Measurements from ENCODE around the gene PPEF1.
"Not testable (repeated sequence)": the region's sequence is repeated elsewhere in the genome, so short reads cannot be mapped to it uniquely, and the experiment has no call there.

The PPEF1 gene

GRCh38 chrX:18701621-18702361, 5.7 kb upstream of the PPEF1 start:
- no peak for DNase-seq (ENCODE audit: low read depth)

- peak; percentile 42 for DNase-seq (ENCODE audit: low read depth)
Observed at GRCh38 chrX:18702362-18703195, 4.9 kb upstream of the PPEF1 start.

GRCh38 chrX:18709833-18710232, 2.4 kb downstream of the PPEF1 start:
- peak; percentile 1 for DNase-seq (ENCODE audit: low read depth)

DNA sequence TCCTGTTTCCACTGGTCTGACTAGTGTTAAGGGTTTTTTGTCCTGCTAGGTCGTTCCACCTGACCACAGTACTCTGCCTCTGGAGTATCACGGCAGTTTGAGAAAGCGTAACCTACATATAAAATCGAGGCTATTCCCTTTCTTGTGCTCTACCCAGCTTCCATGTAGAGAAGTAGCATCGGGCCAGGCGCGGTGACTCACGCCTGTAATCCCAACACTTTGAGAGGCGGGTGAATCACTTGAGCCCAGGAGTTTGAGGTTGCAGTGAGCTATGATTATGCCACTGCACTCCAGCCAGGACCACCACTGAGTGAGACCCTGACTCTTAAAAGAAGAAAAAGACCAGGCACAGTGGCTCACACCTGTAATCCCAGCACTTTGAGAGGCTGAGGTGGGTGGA, 7.5 kb downstream of the PPEF1 start:
- DNase-seq (ENCODE audit: low read depth): no peak

DNA sequence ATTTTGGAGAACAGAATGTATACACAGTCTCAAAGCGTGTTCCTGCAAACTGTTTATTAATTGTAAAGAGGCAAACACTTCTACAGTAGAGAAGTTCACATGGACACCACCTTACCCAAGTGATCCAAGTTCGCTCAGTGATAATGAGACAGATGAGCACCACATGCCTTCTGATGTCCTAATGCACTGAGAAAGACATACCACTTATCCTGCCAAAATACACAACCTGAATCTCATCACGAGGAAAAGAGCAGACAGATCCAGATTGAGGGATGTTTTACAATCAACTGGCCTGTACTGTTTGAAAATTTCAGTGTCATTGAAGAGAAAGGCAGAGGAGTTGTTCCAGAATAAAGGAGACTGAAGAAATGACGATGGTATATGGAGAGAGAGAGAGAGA, 12.4 kb downstream of the PPEF1 start:
- no peak for DNase-seq (ENCODE audit: low read depth)

DNA sequence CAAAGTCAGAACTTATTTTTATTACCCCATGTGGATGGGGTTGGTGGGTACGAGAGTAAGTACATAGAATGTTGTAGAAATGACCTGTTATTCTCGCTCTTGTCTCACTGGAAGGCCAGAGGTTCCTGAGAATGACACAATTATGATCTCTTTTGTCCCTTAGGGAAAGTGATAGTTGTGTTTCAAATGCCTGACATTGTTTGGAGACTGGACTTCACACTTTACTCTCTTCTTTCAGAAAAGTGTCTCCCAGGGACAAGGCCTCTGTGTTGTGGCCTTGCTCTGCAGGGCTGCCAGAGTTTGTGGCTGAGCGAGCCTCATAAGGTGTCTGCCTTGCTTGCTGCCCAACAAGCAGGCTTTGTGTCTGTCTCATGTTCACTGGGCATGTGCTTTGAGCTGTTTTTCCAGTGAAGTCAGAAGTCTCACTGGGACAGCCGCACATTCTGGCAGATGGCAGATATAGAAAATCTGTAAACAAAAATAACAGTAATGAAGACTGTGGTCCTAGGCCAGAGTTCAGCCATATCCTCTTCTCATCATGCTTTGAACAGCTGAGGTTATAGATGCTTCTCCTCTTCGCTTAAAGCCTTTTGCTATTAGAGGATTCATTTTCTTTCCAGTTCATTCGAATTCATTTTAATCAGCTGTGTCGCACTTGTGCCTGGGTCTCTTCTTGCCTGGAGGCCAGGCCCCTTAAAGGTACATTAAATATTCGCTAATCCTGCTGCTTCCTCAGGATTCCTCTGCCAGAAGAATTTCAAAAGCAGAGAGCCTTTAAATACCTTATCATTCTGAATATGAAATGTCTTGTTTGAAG, 14.4 kb downstream of the PPEF1 start:
- DNase-seq (ENCODE audit: low read depth): no peak

DNA sequence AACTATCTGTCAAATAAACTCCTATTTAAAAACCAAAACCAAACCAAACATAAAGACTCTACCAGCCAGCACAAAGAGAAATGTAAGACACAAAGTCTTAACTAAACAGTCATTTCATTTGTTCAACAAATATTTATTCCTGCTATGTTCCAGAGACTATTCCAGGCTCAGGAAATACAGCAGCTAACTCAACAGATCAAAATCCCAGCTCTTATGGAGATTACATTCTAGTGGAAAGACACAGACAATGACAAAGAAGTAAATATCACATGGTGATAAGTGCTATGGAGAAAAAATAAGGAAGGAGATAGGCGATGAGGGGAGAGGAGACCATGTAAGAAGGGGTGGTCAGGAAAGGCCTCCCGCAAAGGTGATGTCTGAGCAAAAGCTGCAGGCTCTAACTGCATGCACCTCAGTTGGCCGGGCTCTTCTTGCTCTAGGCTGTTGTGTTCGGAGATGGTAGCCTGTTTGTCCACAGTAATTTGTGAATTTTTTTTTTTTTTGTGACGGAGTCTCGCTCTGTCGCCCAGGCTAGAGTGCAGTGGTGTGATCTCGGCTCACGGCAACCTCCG, 15.1 kb downstream of the PPEF1 start:
- DNase-seq (ENCODE audit: low read depth): no peak

- no peak for DNase-seq (ENCODE audit: low read depth)
Observed at GRCh38 chrX:18725310-18725943, 18.0 kb downstream of the PPEF1 start.

GRCh38 chrX:18733287-18733686, 25.8 kb downstream of the PPEF1 start:
- DNase-seq (ENCODE audit: low read depth): no peak

DNA sequence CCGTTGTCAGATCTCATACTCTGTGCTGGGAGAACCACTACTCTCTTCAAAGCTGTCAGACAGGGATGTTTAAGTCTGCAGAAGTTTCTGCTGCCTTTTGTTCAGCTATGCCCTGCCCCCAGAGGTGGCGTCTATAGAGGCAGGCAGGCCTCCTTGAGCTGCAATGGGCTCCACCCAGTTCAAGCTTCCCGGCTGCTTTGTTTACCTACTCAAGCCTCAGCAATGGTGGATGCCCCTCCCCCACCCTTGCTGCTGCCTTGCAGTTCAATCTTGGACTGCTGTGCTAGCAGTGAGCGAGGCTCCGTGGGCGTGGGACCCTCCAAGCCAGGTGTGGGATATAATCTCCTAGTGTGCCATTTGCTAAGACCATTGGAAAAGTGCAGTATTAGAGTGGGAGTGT, 32.2 kb downstream of the PPEF1 start:
- DNase-seq (ENCODE audit: low read depth): not testable (repeated sequence)

- no peak for DNase-seq (ENCODE audit: low read depth)
Observed at GRCh38 chrX:18748499-18748898, 41.1 kb downstream of the PPEF1 start.

- DNase-seq (ENCODE audit: low read depth): no peak
Observed at GRCh38 chrX:18753631-18754030, 46.2 kb downstream of the PPEF1 start.

DNA sequence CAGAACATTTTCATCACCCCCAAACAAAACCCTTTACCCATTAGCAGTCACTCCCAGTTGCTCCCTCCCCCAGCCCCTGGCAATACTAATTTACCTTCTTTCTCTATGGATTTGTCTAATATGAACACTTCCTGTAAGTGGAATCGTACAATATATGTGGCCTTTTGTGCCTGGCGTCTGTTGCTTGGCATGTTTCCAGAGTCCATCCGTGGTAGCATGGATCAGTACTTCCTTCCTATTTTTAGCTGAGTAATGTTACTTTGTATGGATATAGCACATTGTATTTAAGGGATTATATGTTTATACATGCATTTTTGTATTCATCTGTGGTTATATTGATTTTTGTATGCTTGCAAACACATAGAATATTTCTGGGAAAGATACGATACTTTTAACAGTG, 48.2 kb downstream of the PPEF1 start:
- DNase-seq (ENCODE audit: low read depth): no peak

- DNase-seq (ENCODE audit: low read depth): no peak
Observed at GRCh38 chrX:18757956-18758932, 50.8 kb downstream of the PPEF1 start.

DNA sequence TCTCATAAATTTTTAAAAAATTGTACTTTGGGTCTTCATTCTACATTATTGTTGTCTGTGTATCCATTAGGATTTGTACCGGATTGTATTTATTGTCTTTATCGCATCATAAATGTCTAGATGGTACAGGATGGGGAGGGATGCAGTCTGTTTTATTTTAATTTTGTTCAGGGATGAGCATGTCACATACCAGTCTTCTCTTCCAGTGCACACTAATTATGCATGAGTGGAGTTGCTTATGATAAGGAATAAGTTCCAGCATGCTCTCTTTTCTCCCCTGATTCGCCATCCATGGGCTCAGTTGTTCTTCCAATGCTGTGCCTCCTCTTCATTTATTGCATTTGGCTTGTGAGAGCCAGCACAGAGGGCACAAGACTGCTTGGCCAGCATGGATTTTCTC, 54.3 kb downstream of the PPEF1 start:
- no peak for DNase-seq (ENCODE audit: low read depth)

DNA sequence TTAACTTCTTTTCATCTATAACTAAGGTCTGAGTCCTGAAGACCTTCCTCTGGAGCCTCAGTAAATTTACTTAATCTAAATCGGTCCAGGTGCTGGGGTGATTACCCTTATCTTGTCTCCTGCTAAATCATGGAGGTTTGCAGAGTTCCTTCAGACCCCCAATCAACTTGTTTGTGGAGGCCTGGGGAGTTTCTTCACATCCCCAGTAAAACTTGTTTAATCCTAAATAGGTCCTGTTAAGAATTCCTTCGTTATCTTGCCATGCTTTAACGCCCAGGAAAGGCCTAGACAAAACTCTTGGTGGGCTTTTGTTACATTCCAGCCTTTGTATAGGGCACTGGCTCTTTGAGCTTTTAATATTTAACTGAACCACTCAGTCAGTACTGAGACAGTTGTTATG, 55.7 kb downstream of the PPEF1 start:
- DNase-seq (ENCODE audit: low read depth): not testable (repeated sequence)

DNA sequence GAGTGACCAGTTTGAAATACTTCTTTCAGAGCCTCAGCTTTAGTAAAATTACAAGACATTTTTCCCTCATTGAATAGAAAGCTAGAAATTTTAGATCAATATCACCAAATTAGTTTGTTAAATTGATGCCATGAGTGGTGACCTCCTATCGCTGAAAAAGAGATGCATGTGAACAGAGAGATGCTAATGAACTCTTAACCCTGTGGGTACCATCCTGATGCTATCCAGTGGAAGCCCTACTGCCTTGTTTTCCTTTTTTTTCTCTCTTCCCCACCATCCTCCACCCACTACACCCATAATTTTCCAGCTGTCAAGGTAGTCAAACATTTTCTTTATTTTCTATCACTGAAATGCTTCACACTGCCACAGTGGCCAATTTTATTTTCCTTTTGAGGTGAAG, 61.9 kb downstream of the PPEF1 start:
- DNase-seq (ENCODE audit: low read depth): no peak

- DNase-seq (ENCODE audit: low read depth): no peak
Observed at GRCh38 chrX:18769812-18770573, 62.5 kb downstream of the PPEF1 start.

DNA sequence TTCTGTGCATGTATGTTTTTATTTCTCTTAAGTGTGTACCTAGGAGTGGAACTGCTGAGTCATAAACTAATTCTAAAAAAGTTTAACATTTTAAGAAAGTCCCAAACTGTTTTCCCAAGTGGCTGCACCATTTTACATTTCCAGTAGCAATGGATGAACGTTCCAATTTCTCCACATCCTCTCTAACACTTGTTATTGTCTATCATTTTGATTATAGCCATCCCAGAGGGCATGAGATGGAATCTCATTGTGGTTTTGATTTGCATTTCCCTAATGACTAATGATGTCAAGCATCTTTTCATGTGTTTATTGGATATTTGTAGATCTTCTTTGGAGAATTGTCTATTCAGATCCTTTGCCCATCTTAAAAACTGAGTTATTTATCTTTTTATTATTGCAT, 82.5 kb downstream of the PPEF1 start:
- no peak for DNase-seq (ENCODE audit: low read depth)

DNA sequence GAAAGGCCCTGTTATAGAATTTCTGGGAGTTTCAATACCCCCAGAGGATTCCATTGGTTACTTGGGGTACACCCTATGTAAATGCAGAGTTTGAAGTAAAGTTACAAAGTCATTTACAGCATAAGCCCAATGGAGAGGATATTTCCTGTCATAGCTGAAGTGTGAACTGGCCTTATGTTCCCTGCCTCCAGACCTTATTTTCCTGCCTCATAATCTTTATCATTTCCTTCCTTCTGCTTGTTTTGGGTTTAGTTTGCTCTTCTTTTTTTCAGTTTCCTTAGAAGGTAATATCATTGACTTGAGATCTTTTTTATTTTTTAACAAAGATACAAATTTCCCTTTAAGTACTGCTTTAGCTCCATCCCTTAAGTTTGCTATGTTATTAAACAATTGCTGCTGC, 85.4 kb downstream of the PPEF1 start:
- DNase-seq (ENCODE audit: low read depth): no peak

Data from ELR (cell line).